ENCODE data around the gene MAPKBP1. TPM values are rescaled to one million over a fixed set of nuclear protein-coding genes. Genes with fewer than 3 reads are reported as not detected.

The MAPKBP1 gene
- total and polyA plus RNA-seq, 2 of the 13 experiments (the other 11 are each of a cell fraction or from before 2014, with no cell fraction given) = 3.0 to 7.3 TPM

DNA sequence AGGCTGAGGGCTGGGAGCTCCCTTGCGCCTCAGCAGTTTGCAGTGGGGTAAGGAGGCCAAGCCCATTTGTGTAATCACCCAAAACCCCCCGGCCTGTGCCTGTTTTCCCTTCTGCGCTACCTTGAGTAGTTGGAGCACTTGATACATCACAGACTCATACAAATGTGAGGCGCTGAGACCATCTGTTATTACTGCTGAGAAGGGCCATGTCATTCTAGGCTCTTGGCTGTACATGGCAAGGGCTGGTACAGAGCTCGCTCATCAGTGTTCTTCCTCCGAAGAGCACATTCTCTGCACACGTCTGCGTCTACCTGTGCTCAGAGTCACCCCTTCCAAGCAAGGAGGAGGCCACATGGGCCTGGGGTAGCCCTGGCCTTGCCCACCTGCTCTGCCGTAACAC lies 73.7 kb downstream of the MAPKBP1 start (continued):
- TF ChIP-seq, protein P1, sequence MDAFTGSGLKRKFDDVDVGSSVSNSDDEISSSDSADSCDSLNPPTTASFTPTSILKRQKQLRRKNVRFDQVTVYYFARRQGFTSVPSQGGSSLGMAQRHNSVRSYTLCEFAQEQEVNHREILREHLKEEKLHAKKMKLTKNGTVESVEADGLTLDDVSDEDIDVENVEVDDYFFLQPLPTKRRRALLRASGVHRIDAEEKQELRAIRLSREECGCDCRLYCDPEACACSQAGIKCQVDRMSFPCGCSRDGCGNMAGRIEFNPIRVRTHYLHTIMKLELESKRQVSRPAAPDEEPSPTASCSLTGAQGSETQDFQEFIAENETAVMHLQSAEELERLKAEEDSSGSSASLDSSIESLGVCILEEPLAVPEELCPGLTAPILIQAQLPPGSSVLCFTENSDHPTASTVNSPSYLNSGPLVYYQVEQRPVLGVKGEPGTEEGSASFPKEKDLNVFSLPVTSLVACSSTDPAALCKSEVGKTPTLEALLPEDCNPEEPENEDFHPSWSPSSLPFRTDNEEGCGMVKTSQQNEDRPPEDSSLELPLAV (CRISPR knock-in tag; conservative IDR thresholded peaks at IDR 0.05; ENCODE audit: low read depth) = no peak
- no peak for TF ChIP-seq ATF7-NPFF (CRISPR knock-in tag; IDR thresholded peaks at IDR 0.05; ENCODE audit: low read depth)
- TF ChIP-seq CERS6 (CRISPR knock-in tag; IDR thresholded peaks at IDR 0.05) = no peak
- TF ChIP-seq TEF (CRISPR knock-in tag; IDR thresholded peaks at IDR 0.05) = no peak
- no peak for TF ChIP-seq ZNF101 (CRISPR knock-in tag; IDR thresholded peaks at IDR 0.05; ENCODE audit: borderline replicate concordance, low read depth)

- FAIRE-seq (no peak), DNase-seq (ENCODE audit: low spot score) (no peak), ATAC-seq (no peak)
- H2AFZ ChIP-seq (ENCODE audit: low read length) = no peak overlapping the region
- H3K36me3 ChIP-seq (replicated peaks in 1 of 2; ENCODE audit: control insufficient read depth in 1 of 2, insufficient read depth in 2 of 2, low read length in 2 of 2) = peaks cover 3 to 5% of the 10 kb centered on the region in 2 experiments; a peak in 1 of 5 replicates
- H3K4me3 ChIP-seq (replicated peaks in 1 of 3; ENCODE audit: insufficient read depth in 1 of 3, low read depth in 2 of 3, low read length in 3 of 3) = no peak overlapping the region
- no peaks in the 10 kb centered on the region for H3K79me2 ChIP-seq (ENCODE audit: insufficient read depth, low read length)
- in situ Hi-C loops (cut with HindIII; ENCODE audit: extremely low pct_ligation_motif_present, low pct_unique_long_range_greater_than_20kb) = no loop called here
- BruUV-seq (replicated peaks) = no TSS peak
- no peaks in the 10 kb centered on the region for H3K4me1 ChIP-seq (ENCODE audit: insufficient read depth, low read length)
- intact Hi-C loops (cut with micrococcal nuclease; ENCODE audit: unreplicated experiment) = no loop called here
- no peak overlapping the region for H3K9ac ChIP-seq (ENCODE audit: insufficient read depth, low read depth, low read length)
- no peak overlapping the region for H3K4me2 ChIP-seq (ENCODE audit: low read depth, low read length)
- peaks cover 0 to 4% of the 10 kb centered on the region in 2 experiments; a peak in 3 of 5 replicates for H3K27me3 ChIP-seq (ENCODE audit: control insufficient read depth in 1 of 2, insufficient read depth in 2 of 2, low read length in 2 of 2)
- ChIA-PET CTCF (ENCODE audit: low intra/inter-chr PET ratio, low total read pairs) (no interaction called here), POLR2A (no interaction called here)
- TF ChIP-seq MTF1 (CRISPR knock-in tag; IDR thresholded peaks at IDR 0.05) = no peak
- no peak for TF ChIP-seq RCOR2 (CRISPR knock-in tag; IDR thresholded peaks at IDR 0.05)
- TF ChIP-seq, protein P2, sequence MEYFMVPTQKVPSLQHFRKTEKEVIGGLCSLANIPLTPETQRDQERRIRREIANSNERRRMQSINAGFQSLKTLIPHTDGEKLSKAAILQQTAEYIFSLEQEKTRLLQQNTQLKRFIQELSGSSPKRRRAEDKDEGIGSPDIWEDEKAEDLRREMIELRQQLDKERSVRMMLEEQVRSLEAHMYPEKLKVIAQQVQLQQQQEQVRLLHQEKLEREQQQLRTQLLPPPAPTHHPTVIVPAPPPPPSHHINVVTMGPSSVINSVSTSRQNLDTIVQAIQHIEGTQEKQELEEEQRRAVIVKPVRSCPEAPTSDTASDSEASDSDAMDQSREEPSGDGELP (IDR thresholded peaks at IDR 0.05; ENCODE audit: borderline replicate concordance, low read depth) = no peak
- no peak for TF ChIP-seq GATAD2A (CRISPR knock-in tag; IDR thresholded peaks at IDR 0.05)
- TF ChIP-seq ZBTB7A (CRISPR knock-in tag; IDR thresholded peaks at IDR 0.05) = no peak
- TF ChIP-seq NFE2L1 (CRISPR knock-in tag; IDR thresholded peaks at IDR 0.05; ENCODE audit: borderline replicate concordance) = no peak
- TF ChIP-seq ZNF772 (CRISPR knock-in tag; IDR thresholded peaks at IDR 0.05) = no peak
- no peak for TF ChIP-seq KLF9 (CRISPR knock-in tag; IDR thresholded peaks at IDR 0.05; ENCODE audit: low read depth)
- TF ChIP-seq ZBTB39 (CRISPR knock-in tag; IDR thresholded peaks at IDR 0.05) = no peak
- TF ChIP-seq ZNF713 (CRISPR knock-in tag; IDR thresholded peaks at IDR 0.05) = no peak
- TF ChIP-seq ATAD3A (CRISPR knock-in tag; IDR thresholded peaks at IDR 0.05) = no peak
- H4K20me1 ChIP-seq (ENCODE audit: insufficient read depth, low read length) = no peaks in the 10 kb centered on the region; the same call in 1 of the 2 replicates
- H3K9me3 ChIP-seq (ENCODE audit: low read length) = no peaks in the 10 kb centered on the region
- WGBS (ENCODE audit: low lambda C conversion rate) = 86% methylated on average over 4 of the region's 10 CpGs
- H3K27ac ChIP-seq (ENCODE audit: extremely low read length, insufficient read depth, low read length) = no peak overlapping the region
Measured at GRCh38 chr15:41848631-41849030, 74.3 kb downstream of the MAPKBP1 start.
